HEK293T (cell line): Measurements from ENCODE around the gene CTDP1.

Experiments used
- CTCF ChIA-PET: fragments of 350-600 bp; formaldehyde crosslinking; extraction: SDS; loops from one replicate; lab custom pipeline; 2021; ENCODE audit warnings: antibody characterized with exemption, inconsistent platforms; lab: Yijun Ruan, JAX
- POLR2A ChIA-PET: fragments of 350-600 bp; formaldehyde crosslinking; extraction: SDS; loops from one replicate; lab custom pipeline; 2020; ENCODE audit warnings: antibody characterized with exemption, inconsistent platforms; lab: Yijun Ruan, JAX
- DNase-seq: peaks from one replicate; pipeline ENCODE4 v3.0.0; 2012; ENCODE audit warnings: mixed read lengths; ENCODE audit errors: extremely low spot score
- ARNT ChIP-seq: fragments of 450-650 bp; IDR thresholded peaks from 2 replicates; pipeline ENCODE4 v1.6.1; 2017; ENCODE audit warnings: mild to moderate bottlenecking
- BHLHE40 ChIP-seq: fragments of 450-650 bp; IDR thresholded peaks from 2 replicates; pipeline ENCODE4 v1.6.1; 2016; ENCODE audit warnings: mild to moderate bottlenecking, moderate library complexity, borderline replicate concordance
- CTBP1 ChIP-seq: fragments of 450-650 bp; IDR thresholded peaks from 2 replicates; pipeline ENCODE4 v1.6.1; 2016; ENCODE audit warnings: borderline replicate concordance
- ELF4 ChIP-seq: fragments of 450-650 bp; IDR thresholded peaks from 2 replicates; pipeline ENCODE4 v1.6.1; 2017; ENCODE audit warnings: antibody characterized with exemption
- FOXA1 ChIP-seq: fragments of 450-650 bp; IDR thresholded peaks from 2 replicates; pipeline ENCODE4 v1.6.1; 2016; ENCODE audit warnings: mild to moderate bottlenecking
- FOXK2 ChIP-seq: fragments of 450-650 bp; IDR thresholded peaks from 2 replicates; pipeline ENCODE4 v1.6.1; 2016; ENCODE audit warnings: mild to moderate bottlenecking
- FOXM1 ChIP-seq: fragments of 450-650 bp; IDR thresholded peaks from 2 replicates; pipeline ENCODE4 v1.6.1; 2017; ENCODE audit warnings: mild to moderate bottlenecking, borderline replicate concordance
- HDGF ChIP-seq: fragments of 450-650 bp; IDR thresholded peaks from 2 replicates; pipeline ENCODE4 v1.6.1; 2017; ENCODE audit warnings: antibody characterized with exemption, borderline replicate concordance
- L3MBTL2 ChIP-seq: fragments of 450-650 bp; conservative IDR thresholded peaks from 2 replicates; pipeline ENCODE4 v1.6.1; 2016; ENCODE audit warnings: mild to moderate bottlenecking
- LEF1 ChIP-seq: fragments of 450-650 bp; IDR thresholded peaks from 2 replicates; pipeline ENCODE4 v1.6.1; 2017; ENCODE audit warnings: mild to moderate bottlenecking, borderline replicate concordance
- NFRKB ChIP-seq: fragments of 450-650 bp; IDR thresholded peaks from 2 replicates; pipeline ENCODE4 v1.6.1; 2016; ENCODE audit warnings: mild to moderate bottlenecking, moderate library complexity
- PKNOX1 ChIP-seq: fragments of 450-650 bp; IDR thresholded peaks from 2 replicates; pipeline ENCODE4 v1.6.1; 2016
- SP1 ChIP-seq: fragments of 450-650 bp; IDR thresholded peaks from 2 replicates; pipeline ENCODE4 v1.6.1; 2017
- SUZ12 ChIP-seq: fragments of 450-650 bp; IDR thresholded peaks from 2 replicates; pipeline ENCODE4 v1.6.1; 2016; ENCODE audit warnings: mild to moderate bottlenecking
- TARDBP ChIP-seq: fragments of 450-650 bp; IDR thresholded peaks from 2 replicates; pipeline ENCODE4 v1.6.1; 2016
- ZNF384 ChIP-seq: fragments of 450-650 bp; IDR thresholded peaks from 2 replicates; pipeline ENCODE4 v1.6.1; 2016

The CTDP1 gene

GRCh38 chr18:79634186-79634585, 45.4 kb upstream of the CTDP1 start:
- no peak for TF ChIP-seq NFRKB
- no peak for TF ChIP-seq TARDBP
- no peak for TF ChIP-seq HDGF
- TF ChIP-seq BHLHE40: no peak
- no peak for TF ChIP-seq SUZ12
- TF ChIP-seq ARNT: no peak
- no peak for TF ChIP-seq CTBP1
- TF ChIP-seq ZNF384: no peak
- no peak for TF ChIP-seq FOXK2
- TF ChIP-seq PKNOX1: no peak
- TF ChIP-seq SP1: no peak
- TF ChIP-seq LEF1: no peak
- CTCF ChIA-PET: interaction anchor here (0.6 kb wide), 1 partner anchor 19 kb away, joined by 3 read pairs; no protein-coding TSS in a partner anchor
- POLR2A ChIA-PET: no interaction called here
- no peak for DNase-seq

DNA sequence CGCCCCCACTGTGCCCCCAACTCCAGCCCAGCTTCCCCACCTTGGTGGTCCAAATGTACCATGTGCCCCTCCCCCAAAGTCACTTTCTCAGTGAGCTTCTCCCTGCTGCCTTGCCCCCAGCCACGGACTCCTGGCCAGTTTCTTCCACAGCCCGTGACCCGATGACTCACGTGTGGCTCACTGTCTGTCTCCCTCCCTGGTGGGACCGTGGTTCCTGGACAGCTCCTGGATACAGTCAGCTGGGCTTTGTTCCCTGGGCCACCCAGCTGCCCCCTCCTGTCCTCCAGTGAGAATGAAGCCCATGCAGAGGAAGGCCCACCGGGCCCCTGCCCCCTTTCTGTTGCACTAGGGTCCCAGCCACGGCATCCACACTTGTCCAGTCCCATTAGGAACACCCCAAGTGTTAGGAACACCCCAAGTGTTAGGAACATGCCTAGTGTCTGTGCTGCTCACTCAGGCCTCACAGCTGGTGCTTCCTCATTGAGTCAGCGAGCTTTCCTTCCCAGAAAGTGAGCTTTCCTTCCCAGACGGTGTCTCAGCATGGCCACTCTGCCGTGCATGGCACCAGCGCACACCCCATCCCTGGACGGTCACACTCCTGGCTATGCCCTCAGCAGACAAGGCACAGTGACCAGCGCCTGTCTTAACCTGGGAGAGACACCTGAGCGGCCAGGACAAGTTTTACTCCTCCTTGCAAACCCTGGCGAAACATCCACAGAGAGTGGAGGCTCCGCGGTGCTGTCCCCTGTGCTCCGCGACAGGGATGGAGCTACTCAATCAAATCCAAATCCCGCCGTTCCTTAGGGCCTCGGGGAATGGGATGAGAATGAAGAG, 44.8 kb upstream of the CTDP1 start:
- no peak for DNase-seq
- TF ChIP-seq ELF4 (no peak), FOXM1 (no peak), FOXA1 (no peak), FOXK2 (no peak), HDGF (no peak)
- ChIA-PET POLR2A (no interaction called here), CTCF (interaction anchor here (0.6 kb wide), 1 partner anchor 18 kb away, joined by 3 read pairs; no protein-coding TSS in a partner anchor)

DNA sequence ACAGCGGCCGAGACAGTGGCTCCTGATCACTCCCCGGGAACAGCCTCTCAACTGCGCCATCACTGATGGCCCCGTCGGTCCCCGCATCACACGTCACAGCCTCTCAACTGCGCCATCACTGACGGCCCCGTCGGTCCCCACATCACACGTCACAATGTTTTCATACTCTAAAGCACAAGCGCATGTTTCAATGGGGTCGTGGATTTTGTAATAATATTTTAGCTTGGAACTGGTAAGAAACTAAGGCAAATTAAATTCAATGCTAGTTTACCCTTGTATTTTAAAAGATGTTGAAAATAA, 44.2 kb upstream of the CTDP1 start:
- CTCF ChIA-PET: no interaction called here
- POLR2A ChIA-PET: no interaction called here
- TF ChIP-seq ELF4: no peak
- no peak for TF ChIP-seq L3MBTL2
- no peak for DNase-seq

DNA sequence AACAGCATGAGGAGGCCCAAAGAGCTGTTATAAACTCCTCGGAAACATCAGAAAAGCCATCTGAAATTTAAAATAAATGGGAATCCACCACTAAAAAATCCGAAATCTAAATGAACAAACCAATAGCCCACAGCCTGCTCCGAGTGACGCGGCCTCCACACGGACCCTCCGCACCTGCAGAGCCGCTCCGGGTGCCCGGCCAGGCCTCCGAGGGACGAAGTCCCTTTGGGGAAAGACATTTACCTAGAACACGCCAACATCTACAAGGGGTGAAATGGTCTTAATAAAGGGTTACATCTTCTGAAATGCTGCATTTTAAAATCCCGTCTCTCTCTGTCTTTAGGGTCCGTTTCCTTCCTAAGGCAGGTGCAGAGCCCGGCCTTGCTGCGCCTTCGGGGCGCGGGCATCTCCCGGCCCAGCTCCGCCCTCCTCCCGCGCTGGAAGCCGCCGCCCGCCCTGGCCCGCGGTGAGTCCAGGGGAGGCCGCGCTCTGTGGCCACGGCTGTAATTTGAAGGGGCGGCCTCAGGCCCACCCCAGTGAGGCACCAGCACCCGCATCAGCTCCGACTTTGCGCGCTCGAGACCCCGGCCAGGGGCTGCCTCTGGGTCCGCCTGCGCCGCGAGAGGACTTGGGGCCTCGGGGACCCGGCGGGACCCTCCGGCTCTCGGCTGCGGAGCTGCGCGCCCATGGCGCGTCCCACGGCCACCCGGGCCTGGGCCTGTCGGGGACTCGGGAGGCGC, 42.3 kb upstream of the CTDP1 start:
- ChIA-PET CTCF (no interaction called here), POLR2A (no interaction called here)
- DNase-seq: no peak
- no peak for TF ChIP-seq FOXA1
- TF ChIP-seq L3MBTL2: no peak
- no peak for TF ChIP-seq FOXK2
- no peak for TF ChIP-seq PKNOX1
- no peak for TF ChIP-seq ELF4

DNA sequence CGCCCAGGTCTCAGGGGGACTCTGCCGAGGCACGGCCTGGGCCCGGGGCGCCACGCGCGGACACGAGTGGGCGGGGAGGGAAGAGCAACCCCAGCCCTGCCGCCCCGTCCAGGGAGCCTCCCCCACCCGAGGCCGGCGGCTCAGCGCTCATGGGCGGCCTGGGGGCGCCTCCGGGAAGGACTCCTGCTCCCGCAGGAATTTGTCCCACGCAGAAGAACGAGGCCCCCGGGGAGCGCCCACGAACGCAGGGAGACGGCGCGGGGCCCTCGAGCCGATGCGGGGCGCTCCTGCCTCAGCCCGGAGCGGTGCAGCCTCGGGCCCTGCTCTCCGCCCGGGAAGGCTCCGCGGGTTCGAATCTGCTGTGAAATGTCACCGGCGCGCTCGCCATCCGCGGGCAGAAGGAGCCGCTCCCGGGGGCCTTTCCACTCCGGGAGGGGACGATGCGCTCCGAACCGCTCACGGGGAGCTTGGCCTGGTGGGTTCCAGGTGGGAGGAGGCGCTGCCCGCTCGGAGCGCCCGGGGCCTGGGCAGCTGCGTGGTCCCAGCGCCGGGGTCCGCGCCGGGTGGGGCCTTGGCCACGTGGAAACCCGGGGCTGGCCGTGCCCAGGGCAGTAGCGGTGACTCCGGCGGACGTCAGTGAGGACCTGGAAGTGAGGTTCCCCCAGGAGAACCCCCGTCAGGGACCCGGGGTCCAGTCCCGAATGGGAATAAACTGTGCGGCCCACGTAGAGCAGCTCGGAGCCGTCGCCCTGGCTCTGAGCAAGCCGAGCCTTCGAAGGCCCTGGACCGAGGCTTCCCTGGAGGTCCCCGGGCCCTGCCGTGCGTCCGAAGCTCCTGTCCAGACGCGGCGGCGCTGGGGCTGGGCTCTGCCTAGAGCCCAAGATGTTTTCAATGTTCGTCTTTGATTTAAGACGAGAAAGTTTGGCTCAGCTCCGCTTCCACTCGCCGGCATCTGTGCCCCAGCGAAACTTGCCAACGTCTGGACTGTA, 41.4 kb upstream of the CTDP1 start:
- POLR2A ChIA-PET: no interaction called here
- TF ChIP-seq LEF1 (no peak), FOXA1 (no peak), FOXK2 (no peak), CTBP1 (no peak), PKNOX1 (no peak), HDGF (no peak), ARNT (no peak), TARDBP (no peak), SUZ12 (no peak), L3MBTL2 (no peak), ELF4 (no peak)
- no peak for DNase-seq
- CTCF ChIA-PET: no interaction called here

GRCh38 chr18:79639072-79639829, 40.4 kb upstream of the CTDP1 start:
- ChIA-PET CTCF (no interaction called here), POLR2A (no interaction called here)
- TF ChIP-seq BHLHE40 (no peak), ARNT (no peak), NFRKB (no peak), FOXM1 (no peak), LEF1 (no peak), TARDBP (no peak), FOXA1 (no peak), SUZ12 (no peak), CTBP1 (no peak), L3MBTL2 (no peak), ELF4 (no peak), SP1 (no peak), ZNF384 (no peak), PKNOX1 (no peak)
- DNase-seq: no peak
